Measurements from ENCODE around the gene ETNK2.

GRCh38 chr1:204096931-204097330 is 54.9 kb downstream of the ETNK2 start:
- TF ChIP-seq FOXC1 (CRISPR knock-in tag; IDR thresholded peaks at IDR 0.05; ENCODE audit: borderline replicate concordance) (no peak), CTCF (CRISPR knock-in tag; IDR thresholded peaks at IDR 0.05) (no peak), PHF21A (CRISPR knock-in tag; IDR thresholded peaks at IDR 0.05) (no peak), TERF1 (CRISPR knock-in tag; IDR thresholded peaks at IDR 0.05) (no peak), NR0B2 (CRISPR knock-in tag; IDR thresholded peaks at IDR 0.05) (no peak), MBNL3 (CRISPR knock-in tag; conservative IDR thresholded peaks at IDR 0.05) (no peak), GZF1 (CRISPR knock-in tag; IDR thresholded peaks at IDR 0.05) (no peak), YEATS4 (CRISPR knock-in tag; IDR thresholded peaks at IDR 0.05; ENCODE audit: borderline replicate concordance) (no peak), ESRRA (CRISPR knock-in tag; IDR thresholded peaks at IDR 0.05; ENCODE audit: low read depth) (no peak), REST (IDR thresholded peaks at IDR 0.05; ENCODE audit: borderline replicate concordance in 1 of 2, low read depth in 1 of 2, low read length in 2 of 2) (no peak), ATF1 (CRISPR knock-in tag; IDR thresholded peaks at IDR 0.05) (no peak), ZBTB49 (CRISPR knock-in tag; IDR thresholded peaks at IDR 0.05; ENCODE audit: borderline replicate concordance) (no peak)
